OCI-LY3 (cell line): ENCODE results near the gene ZSCAN5A.

Experiments
- EZH2phosphoT487 ChIP-seq: fragments of 200-600 bp; shearing (Covaris generic); IDR thresholded peaks from 2 replicates; pipeline ENCODE4 v1.6.1; 2018; ENCODE audit warnings: antibody characterized with exemption, mixed run types, low read depth
- TF ChIP-seq, protein P1 (sequence below): fragments of 200-600, 300-600 bp; sonication (generic); IDR thresholded peaks from 2 replicates; pipeline ENCODE4 v1.5.1; 2014; ENCODE audit warnings: antibody characterized with exemption, low read length, low read depth

GRCh38 chr19:56221851-56222250 lies 92.8 kb downstream of the ZSCAN5A start:
- TF ChIP-seq, protein P1, sequence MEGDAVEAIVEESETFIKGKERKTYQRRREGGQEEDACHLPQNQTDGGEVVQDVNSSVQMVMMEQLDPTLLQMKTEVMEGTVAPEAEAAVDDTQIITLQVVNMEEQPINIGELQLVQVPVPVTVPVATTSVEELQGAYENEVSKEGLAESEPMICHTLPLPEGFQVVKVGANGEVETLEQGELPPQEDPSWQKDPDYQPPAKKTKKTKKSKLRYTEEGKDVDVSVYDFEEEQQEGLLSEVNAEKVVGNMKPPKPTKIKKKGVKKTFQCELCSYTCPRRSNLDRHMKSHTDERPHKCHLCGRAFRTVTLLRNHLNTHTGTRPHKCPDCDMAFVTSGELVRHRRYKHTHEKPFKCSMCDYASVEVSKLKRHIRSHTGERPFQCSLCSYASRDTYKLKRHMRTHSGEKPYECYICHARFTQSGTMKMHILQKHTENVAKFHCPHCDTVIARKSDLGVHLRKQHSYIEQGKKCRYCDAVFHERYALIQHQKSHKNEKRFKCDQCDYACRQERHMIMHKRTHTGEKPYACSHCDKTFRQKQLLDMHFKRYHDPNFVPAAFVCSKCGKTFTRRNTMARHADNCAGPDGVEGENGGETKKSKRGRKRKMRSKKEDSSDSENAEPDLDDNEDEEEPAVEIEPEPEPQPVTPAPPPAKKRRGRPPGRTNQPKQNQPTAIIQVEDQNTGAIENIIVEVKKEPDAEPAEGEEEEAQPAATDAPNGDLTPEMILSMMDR, result no peak
- TF ChIP-seq EZH2phosphoT487, result no peak
